22Rv1 (cell line): ENCODE data around the gene TRIM28.

Source experiments
- H3K27ac ChIP-seq: fragments of 450-650 bp; 2 replicates; pipeline ENCODE4 v1.5.1; 2017
- CTCF ChIP-seq: fragments of 450-650 bp; IDR thresholded peaks from 2 replicates; pipeline ENCODE4 v1.5.1; 2017; ENCODE audit warnings: mild to moderate bottlenecking
- ZFX ChIP-seq: fragments of 450-650 bp; IDR thresholded peaks from 2 replicates; pipeline ENCODE4 v1.6.1; 2017; ENCODE audit warnings: antibody characterized with exemption, borderline replicate concordance

The TRIM28 gene

GRCh38 chr19:58547323-58548312 lies 3.8 kb downstream of the TRIM28 start:
- H3K27ac ChIP-seq = peak overlapping the region; percentile 98; the same call in 1 of the 2 replicates
- no peak for TF ChIP-seq CTCF
- TF ChIP-seq ZFX = no peak

GRCh38 chr19:58548859-58549663 lies 5.2 kb downstream of the TRIM28 start:
- TF ChIP-seq CTCF (no peak), ZFX (no peak)

GRCh38 chr19:58549664-58550361 lies 5.9 kb downstream of the TRIM28 start:
- H3K27ac ChIP-seq = 0 out of 2 replicates have a peak overlapping the region, but pooled peaks have one; percentile 99
- TF ChIP-seq ZFX = no peak

More at GRCh38 chr19:58548859-58549663, 5.2 kb downstream of the TRIM28 start:
- H3K27ac ChIP-seq = 0 out of 2 replicates have a peak overlapping the region, but pooled peaks have one; percentile 99

DNA sequence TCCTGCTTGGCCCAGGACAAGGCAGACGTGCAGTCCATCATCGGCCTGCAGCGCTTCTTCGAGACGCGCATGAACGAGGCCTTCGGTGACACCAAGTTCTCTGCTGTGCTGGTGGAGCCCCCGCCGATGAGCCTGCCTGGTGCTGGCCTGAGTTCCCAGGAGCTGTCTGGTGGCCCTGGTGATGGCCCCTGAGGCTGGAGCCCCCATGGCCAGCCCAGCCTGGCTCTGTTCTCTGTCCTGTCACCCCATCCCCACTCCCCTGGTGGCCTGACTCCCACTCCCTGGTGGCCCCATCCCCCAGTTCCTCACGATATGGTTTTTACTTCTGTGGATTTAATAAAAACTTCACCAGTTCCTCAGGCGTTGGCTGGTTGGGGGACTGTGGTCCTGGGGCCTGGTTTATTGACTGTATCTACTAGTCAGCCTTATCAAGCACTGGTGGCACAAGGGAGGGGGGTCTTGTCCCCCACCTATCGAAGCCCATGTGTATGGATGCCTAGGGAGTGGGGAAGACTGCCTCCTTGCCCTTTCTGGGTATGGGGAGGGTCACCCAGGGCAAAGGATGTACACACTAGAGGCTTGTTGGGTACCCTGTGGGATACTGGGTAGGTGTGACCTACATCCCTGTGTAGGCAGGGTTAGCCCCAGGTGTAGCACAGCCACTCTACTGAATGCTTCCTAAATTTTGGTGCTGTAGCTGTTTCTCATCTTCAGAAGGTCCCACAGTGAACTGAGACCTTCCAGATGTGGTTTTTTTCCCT lies 6.7 kb downstream of the TRIM28 start:
- H3K27ac ChIP-seq = peak overlapping the region; percentile 99; the same call in 1 of the 2 replicates
- TF ChIP-seq CTCF = no peak
- no peak for TF ChIP-seq ZFX

GRCh38 chr19:58551123-58551497 lies 7.2 kb downstream of the TRIM28 start:
- H3K27ac ChIP-seq = peak overlapping the region; percentile 99
- TF ChIP-seq CTCF (no peak), ZFX (no peak)

- TF ChIP-seq CTCF = no peak
- TF ChIP-seq ZFX = no peak
- H3K27ac ChIP-seq = peak overlapping the region; percentile 99
Observed at GRCh38 chr19:58551577-58552471, 8.0 kb downstream of the TRIM28 start.
